HG03280 (cell line): ENCODE data around the gene ARMC9.
"Not testable (repeated sequence)": the region's sequence is repeated elsewhere in the genome, so short reads cannot be mapped to it uniquely, and the experiment has no call there.

Experiments used
- ATAC-seq: cut with Tn5 transposase; IDR thresholded peaks from one replicate; pipeline ENCODE4 v1.9.1; 2021; ENCODE audit warnings: mild to moderate bottlenecking, moderate library complexity; ENCODE audit not compliant: unreplicated experiment

Gene ARMC9

DNA sequence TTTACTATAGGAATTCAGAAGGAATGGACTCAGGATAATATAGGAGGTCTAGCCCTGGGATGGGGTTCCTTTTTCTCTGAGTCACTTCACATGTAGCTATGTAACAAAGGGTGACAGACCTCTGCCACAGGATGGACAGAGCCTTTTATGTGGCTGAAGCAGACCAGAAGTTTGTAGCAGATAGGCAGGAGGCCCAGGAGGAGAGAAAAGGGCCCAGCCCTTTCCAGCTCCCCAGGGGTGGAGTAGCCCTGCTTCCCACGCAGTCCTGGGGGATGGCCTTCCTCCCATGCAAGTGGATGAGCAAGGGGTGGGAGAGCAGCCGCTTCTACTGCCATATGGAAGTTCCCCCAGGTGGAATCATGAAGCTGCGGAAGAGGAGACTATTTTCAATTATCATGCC, 40.3 kb downstream of the ARMC9 start:
- no peak for ATAC-seq

- ATAC-seq: no peak
Measured at GRCh38 chr2:231239751-231240150, 41.3 kb downstream of the ARMC9 start.

DNA sequence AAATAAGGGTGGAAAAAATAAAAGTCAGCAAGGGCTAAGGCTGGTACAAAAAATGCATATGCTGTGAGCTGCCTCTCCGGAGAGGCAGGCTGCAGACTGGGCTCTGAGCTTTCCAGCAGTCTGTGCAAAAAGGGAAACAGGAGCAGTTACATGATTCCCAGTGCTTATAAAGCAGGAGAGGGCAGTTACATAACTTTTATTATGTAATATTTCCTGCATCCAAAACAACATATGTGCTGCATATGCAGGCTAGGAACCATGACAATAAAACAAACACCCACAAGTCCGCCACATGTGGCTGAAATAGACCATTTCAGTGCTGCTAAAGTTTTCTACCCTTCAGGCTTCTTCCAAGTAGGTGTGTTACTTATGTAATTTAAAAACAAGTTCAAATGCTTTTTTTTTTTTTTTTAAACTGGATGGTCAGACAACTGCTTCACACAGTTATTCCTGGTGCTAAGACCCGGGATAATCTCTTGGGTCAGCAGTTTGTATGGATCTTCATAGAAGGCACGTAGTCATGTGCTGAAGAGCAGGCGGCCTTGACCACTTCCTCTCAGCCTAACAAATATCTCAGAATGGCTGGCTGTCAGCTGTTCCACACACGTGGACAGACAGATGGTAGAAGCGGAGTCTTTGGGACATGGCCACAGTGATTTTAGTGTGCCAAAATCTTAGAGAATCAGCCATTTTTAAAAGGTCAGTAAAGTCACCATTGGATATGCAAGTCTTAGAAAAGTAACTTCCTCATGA, 43.5 kb downstream of the ARMC9 start:
- ATAC-seq: no peak

DNA sequence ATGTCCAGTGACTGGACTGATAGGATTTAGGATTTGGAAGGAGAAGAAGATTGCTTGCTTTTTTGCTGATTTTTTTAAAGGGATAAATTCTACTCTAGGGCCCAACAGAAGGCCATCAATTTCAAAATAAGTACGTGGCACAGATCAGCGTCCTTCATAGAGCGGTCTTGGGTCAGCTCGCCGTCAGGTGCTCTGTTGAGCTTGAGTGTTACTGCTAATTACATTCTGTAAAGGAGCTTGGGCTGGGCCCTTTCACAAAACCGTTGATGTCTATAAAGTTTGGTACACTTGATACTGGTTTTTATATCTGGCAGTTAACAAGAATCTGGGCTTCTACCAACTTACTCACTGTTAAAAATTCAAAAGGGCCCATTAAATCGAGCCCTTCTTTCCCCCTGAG, 45.4 kb downstream of the ARMC9 start:
- no peak for ATAC-seq

DNA sequence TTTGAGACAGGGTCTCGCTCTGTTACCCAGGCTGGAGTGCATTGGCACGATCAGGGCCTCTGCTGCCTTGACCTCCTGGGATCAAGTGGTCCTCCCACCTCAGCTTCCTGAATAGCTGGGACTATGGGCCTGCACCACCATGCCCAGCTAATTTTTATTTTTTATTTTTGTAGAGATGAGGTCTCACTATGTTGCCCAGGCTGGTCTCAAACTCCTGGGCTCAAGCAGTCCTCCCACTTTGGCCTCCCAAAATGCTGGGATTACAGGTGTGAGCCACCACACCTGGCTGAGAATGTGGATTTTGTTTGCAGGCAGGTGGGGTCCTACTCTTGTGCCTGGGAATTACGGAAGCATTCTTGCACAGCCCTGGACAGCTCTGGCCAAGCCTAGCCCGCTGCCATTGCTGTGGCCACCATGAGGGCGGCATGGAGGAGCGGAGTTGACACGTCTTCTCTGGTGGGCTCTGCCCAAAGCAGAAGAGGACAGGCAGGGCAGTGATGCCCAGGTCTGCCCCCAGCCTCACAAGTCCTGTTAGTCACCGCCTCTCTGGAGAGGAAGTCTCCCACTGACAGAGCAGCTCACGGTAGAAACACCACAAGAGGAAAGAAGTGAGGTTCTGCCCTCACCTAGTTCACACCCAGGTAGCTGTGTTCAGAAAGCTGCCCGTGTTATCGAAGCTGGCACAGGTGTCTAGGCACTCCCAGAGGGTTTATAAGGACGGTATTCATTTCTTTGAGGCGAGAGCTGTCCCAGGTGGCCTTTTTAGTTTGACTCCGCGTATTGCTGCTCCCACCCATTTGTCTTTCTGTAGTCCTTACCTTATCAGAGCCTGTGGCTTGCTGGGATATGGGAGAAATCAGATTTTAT, 46.2 kb downstream of the ARMC9 start:
- no peak for ATAC-seq

DNA sequence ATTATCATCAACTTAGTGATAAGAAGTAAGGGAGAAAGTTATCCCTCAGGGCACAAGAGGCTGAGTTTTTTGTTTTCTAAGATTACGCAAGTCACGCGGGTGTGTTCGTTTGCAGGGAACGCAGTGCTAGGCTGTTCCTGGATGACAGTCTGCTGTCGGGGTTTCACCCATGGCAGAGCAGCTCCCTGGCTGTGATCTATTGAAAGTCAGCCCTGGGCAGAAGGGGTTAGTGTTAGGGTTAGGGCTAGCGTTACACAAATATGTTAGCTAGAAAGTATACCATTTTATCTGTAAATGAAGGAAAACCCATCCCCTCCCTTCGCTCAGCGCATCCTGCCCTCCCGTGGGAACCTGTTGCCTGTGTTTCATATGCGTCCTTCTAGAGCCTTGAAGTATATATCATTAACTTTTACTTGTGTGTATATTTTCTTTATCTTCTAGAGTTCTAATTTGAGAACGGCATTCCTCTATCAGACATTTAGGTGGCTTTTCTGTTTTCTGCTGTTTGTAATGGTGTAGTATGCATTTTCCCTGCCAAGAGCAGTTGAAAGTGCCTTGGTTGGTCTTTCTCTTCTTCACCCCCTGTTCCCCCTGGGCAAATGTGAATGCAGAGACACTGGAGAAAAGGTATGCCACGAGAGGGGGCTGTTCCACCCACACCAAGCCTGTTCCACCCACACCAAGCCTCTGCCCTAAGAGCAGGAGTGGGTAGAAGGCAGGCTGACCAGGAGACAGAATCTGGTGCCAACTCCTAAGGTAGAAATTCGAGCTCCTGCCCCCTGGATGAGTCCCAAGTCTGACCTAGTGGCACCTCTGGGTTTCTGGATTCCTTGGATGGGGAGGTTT, 47.0 kb downstream of the ARMC9 start:
- ATAC-seq: no peak

GRCh38 chr2:231246171-231246842, 47.9 kb downstream of the ARMC9 start:
- no peak for ATAC-seq

DNA sequence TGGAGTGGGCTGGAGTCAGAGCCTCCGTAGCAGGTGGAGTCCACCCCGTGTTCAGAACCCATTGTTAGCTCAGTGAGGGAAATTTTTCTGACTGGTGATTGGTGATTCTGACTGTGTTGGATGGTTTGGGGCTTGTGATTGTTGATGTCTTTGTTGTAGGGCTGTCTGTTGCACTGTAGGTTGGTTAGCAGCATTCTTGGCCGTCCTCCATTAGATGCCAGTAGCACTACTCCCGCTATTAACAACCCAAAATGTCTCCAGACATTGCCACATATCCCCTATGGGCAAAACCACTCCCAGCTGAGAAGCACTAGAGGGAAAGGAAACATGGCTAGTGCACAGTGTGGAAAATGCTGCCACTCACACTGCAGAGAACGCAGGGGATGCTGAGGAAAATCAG, 51.7 kb downstream of the ARMC9 start:
- no peak for ATAC-seq

DNA sequence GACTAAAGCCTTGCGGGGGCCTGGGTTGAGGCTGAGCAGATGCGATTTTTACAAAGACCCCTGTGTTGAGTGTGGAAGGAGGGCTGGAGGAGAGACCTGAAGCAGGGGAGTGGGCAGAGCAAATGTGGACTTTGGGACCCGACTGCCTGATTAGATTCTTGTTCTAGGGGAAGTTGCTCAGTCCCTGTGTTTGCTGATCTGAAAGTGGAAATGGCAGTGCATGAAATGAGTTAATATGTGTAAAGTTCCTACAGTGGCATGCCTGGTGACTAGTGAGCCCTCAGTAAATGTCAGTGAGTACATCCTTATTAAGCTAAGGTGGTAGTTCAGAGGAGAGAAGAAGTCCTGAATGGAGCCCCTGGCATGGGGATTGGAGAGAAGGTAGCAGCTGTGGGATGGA, 52.3 kb downstream of the ARMC9 start:
- no peak for ATAC-seq

GRCh38 chr2:231253292-231253691, 54.9 kb downstream of the ARMC9 start:
- not testable (repeated sequence) for ATAC-seq

DNA sequence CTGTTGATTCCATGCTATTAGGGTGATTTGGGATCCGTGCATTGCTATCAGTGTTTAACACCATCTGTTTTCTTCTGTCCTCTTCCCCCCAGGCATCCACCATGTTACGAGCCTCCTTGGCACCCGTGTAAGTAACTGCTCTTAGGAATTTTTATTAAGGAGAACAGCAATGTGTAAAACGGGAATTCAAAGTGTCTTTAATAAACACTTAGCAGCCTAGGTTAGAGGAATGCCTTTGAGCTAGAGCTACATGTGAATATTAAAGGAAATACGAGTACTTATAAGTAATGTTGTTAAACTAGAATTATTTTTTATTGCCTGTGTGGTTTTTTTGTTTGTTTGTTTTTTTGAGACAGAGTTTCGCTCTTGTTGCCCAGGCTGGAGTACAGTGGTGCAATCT, 58.1 kb downstream of the ARMC9 start:
- ATAC-seq: no peak

- no peak for ATAC-seq
Measured at GRCh38 chr2:231257763-231258162, 59.3 kb downstream of the ARMC9 start.

DNA sequence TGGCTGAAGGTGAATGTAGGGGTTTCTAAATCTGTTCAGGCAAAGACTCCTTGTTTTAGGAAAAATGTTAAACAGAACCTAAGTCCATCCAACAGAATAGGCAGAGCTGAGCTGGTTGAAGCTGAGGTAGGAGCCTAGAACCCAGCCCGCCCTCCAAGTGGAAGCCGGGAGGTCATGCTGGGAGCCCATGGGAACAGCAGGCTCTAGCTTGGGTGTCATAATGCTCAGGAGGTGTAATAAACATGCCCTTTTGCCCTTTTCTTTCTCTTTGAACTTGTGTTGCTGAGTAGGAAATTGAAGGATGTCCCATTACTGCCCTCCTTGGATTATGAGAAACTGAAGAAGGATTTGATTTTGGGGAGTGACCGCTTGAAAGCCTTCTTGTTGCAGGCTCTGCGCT, 60.3 kb downstream of the ARMC9 start:
- no peak for ATAC-seq

DNA sequence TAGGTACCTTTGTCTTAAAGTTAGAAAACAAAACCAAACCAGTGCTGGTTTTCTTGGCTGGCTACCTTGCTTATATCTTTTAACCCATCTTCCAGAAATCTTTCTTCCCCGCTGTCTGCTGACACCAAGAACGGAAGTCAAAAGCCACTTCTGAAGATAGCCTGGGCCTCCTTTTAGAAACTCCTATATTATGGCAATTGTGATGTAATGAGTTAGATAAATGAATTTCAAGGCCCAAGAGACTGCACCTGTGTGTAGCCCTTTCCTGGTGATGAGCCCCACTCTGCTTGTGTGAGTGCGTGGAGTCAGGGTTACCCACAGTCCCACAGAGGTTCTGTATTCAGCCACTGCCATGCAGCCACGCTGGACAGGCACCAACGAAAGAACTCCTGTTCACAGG, 60.7 kb downstream of the ARMC9 start:
- no peak for ATAC-seq

- ATAC-seq: no peak
Measured at GRCh38 chr2:231260442-231261208, 62.2 kb downstream of the ARMC9 start.

GRCh38 chr2:231263118-231263831, 64.8 kb downstream of the ARMC9 start:
- ATAC-seq: no peak

GRCh38 chr2:231270221-231271114, 72.0 kb downstream of the ARMC9 start:
- ATAC-seq: no peak

- no peak for ATAC-seq
Measured at GRCh38 chr2:231272991-231273390, 74.6 kb downstream of the ARMC9 start.
